ENCODE measurements around the gene STX8.

The STX8 gene

DNA sequence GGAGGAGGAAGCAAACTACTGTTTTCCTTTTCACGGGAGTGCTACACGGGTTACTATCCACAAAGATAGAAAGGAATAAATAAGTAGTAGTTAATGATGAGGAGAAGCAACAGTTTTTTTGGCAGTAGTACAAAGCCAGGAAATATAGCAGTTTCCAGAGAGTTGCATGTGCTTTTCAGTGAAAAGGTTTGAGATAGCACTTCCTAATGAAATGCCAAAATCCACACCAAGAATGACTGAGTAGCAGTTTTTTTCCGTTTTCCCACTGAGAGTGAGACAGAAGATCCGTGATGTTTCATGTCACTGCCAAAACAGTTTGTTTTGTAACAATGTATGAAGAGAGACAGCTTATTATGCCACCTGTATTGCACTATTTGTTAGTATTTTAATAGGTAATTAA is 129.1 kb downstream of the STX8 start:
- Histone ChIP-seq H2BK12ac (ENCODE audit: low read length) (no peak overlapping the region), H3K27me3 (ENCODE audit: control insufficient read depth in 3 of 3, insufficient read depth in 3 of 3, low read depth in 1 of 3, low read length in 3 of 3) (no peaks in the 10 kb centered on the region), H3K23ac (ENCODE audit: low read depth, low read length, poor library complexity) (no peak overlapping the region), H2AK5ac (ENCODE audit: low read depth, low read length) (no peak overlapping the region), H3K4me2 (ENCODE audit: insufficient read depth, low read length, poor library complexity, severe bottlenecking) (no peak overlapping the region), H2BK120ac (ENCODE audit: low read depth, low read length) (no peak overlapping the region), H3K79me1 (ENCODE audit: low read depth, low read length) (no peaks in the 10 kb centered on the region), H3K36me3 (replicated peaks in 1 of 2; ENCODE audit: control insufficient read depth in 2 of 2, insufficient read depth in 2 of 2, low read length in 2 of 2) (no peaks in the 10 kb centered on the region), H3K9ac (ENCODE audit: low read depth, low read length, poor library complexity) (no peak overlapping the region), H2BK5ac (ENCODE audit: low read length) (no peak overlapping the region), H3K18ac (ENCODE audit: low read length) (no peak overlapping the region), H2BK15ac (ENCODE audit: low read length) (no peak overlapping the region), H3K14ac (ENCODE audit: low read length) (no peak overlapping the region), H4K8ac (ENCODE audit: low read depth, low read length) (no peak overlapping the region), H4K91ac (ENCODE audit: low read depth, low read length, poor library complexity) (no peak overlapping the region), H3K4me3 (ENCODE audit: low read length in 2 of 2) (no peak overlapping the region), H3K4me1 (ENCODE audit: control insufficient read depth in 2 of 2, insufficient read depth in 1 of 2, low read depth in 1 of 2, low read length in 2 of 2) (peaks cover 0 to 3% of the 10 kb centered on the region in 2 donors), H3K9me3 (replicated peaks in 1 of 2; ENCODE audit: control insufficient read depth in 2 of 2, insufficient read depth in 1 of 2, low read depth in 1 of 2, low read length in 2 of 2) (no peaks in the 10 kb centered on the region), H2AFZ (ENCODE audit: low read length) (no peak overlapping the region), H3K4ac (ENCODE audit: low read length) (no peak overlapping the region), H3K27ac (replicated peaks; ENCODE audit: low read length) (no peak overlapping the region)
- DNase-seq (ENCODE audit: low spot score): no peak
- WGBS, 2 donors (ENCODE audit: extremely low coverage in 2 of 2, insufficient read length in 2 of 2, insufficient replicate concordance in 1 of 2): no CpG with 5 or more reads among the region's 4 CpGs

DNA sequence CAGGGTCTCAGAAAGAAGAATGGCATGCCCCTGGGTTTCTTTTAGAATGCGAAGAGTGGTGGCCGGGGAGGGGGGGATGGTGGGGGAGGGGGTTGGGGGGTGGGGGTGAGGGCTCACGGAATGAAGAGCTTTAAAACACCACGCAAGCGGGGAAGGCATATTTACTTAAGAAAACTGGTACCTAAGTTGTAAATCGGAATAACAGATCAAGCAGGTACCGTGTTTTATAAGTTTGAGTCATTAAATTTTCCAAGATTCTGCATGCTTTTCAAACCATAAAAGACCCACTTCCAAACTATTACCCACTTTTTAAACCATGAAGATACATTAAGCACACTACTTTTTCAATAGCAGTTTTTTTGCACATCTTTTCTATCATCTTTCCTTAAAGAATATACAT is 130.2 kb downstream of the STX8 start:
- Histone ChIP-seq H2BK5ac (ENCODE audit: low read length) (no peak overlapping the region), H3K14ac (ENCODE audit: low read length) (no peak overlapping the region), H3K4me2 (ENCODE audit: insufficient read depth, low read length, poor library complexity, severe bottlenecking) (no peak overlapping the region), H4K8ac (ENCODE audit: low read depth, low read length) (no peak overlapping the region), H2BK12ac (ENCODE audit: low read length) (no peak overlapping the region), H3K27me3 (ENCODE audit: control insufficient read depth in 3 of 3, insufficient read depth in 3 of 3, low read depth in 1 of 3, low read length in 3 of 3) (no peaks in the 10 kb centered on the region), H3K36me3 (replicated peaks in 1 of 2; ENCODE audit: control insufficient read depth in 2 of 2, insufficient read depth in 2 of 2, low read length in 2 of 2) (no peaks in the 10 kb centered on the region), H3K23ac (ENCODE audit: low read depth, low read length, poor library complexity) (no peak overlapping the region), H3K4me1 (ENCODE audit: control insufficient read depth in 2 of 2, insufficient read depth in 1 of 2, low read depth in 1 of 2, low read length in 2 of 2) (peaks cover 0 to 3% of the 10 kb centered on the region in 2 donors), H3K9ac (ENCODE audit: low read depth, low read length, poor library complexity) (no peak overlapping the region), H3K4me3 (ENCODE audit: low read length in 2 of 2) (no peak overlapping the region), H2BK120ac (ENCODE audit: low read depth, low read length) (no peak overlapping the region), H3K79me1 (ENCODE audit: low read depth, low read length) (no peaks in the 10 kb centered on the region), H3K9me3 (replicated peaks in 1 of 2; ENCODE audit: control insufficient read depth in 2 of 2, insufficient read depth in 1 of 2, low read depth in 1 of 2, low read length in 2 of 2) (no peaks in the 10 kb centered on the region), H4K91ac (ENCODE audit: low read depth, low read length, poor library complexity) (no peak overlapping the region), H2AFZ (ENCODE audit: low read length) (no peak overlapping the region), H2AK5ac (ENCODE audit: low read depth, low read length) (no peak overlapping the region), H2BK15ac (ENCODE audit: low read length) (no peak overlapping the region), H3K4ac (ENCODE audit: low read length) (no peak overlapping the region), H3K18ac (ENCODE audit: low read length) (no peak overlapping the region), H3K27ac (replicated peaks; ENCODE audit: low read length) (no peak overlapping the region)
- no CpG with 5 or more reads among the region's 7 CpGs for WGBS, 2 donors (ENCODE audit: extremely low coverage in 2 of 2, insufficient read length in 2 of 2, insufficient replicate concordance in 1 of 2)
- DNase-seq (ENCODE audit: low spot score): no peak

GRCh38 chr17:9444687-9445086 is 130.9 kb downstream of the STX8 start:
- no peak overlapping the region for H2BK5ac ChIP-seq (ENCODE audit: low read length)
- no peaks in the 10 kb centered on the region for H3K36me3 ChIP-seq (replicated peaks in 1 of 2; ENCODE audit: control insufficient read depth in 2 of 2, insufficient read depth in 2 of 2, low read length in 2 of 2)
- no peak overlapping the region for H2AK5ac ChIP-seq (ENCODE audit: low read depth, low read length)
- no peak overlapping the region for H3K27ac ChIP-seq (replicated peaks; ENCODE audit: low read length)
- H3K4ac ChIP-seq (ENCODE audit: low read length): no peak overlapping the region
- H3K79me1 ChIP-seq (ENCODE audit: low read depth, low read length): no peaks in the 10 kb centered on the region
- no peak overlapping the region for H4K8ac ChIP-seq (ENCODE audit: low read depth, low read length)
- H3K4me2 ChIP-seq (ENCODE audit: insufficient read depth, low read length, poor library complexity, severe bottlenecking): no peak overlapping the region
- H2BK15ac ChIP-seq (ENCODE audit: low read length): no peak overlapping the region
- H3K4me3 ChIP-seq (ENCODE audit: low read length in 2 of 2): no peak overlapping the region
- no peaks in the 10 kb centered on the region for H3K9me3 ChIP-seq (replicated peaks in 1 of 2; ENCODE audit: control insufficient read depth in 2 of 2, insufficient read depth in 1 of 2, low read depth in 1 of 2, low read length in 2 of 2)
- no peak overlapping the region for H3K9ac ChIP-seq (ENCODE audit: low read depth, low read length, poor library complexity)
- H2BK120ac ChIP-seq (ENCODE audit: low read depth, low read length): no peak overlapping the region
- H3K14ac ChIP-seq (ENCODE audit: low read length): no peak overlapping the region
- peaks cover 0 to 3% of the 10 kb centered on the region in 2 donors for H3K4me1 ChIP-seq (ENCODE audit: control insufficient read depth in 2 of 2, insufficient read depth in 1 of 2, low read depth in 1 of 2, low read length in 2 of 2)
- no peaks in the 10 kb centered on the region for H3K27me3 ChIP-seq (ENCODE audit: control insufficient read depth in 3 of 3, insufficient read depth in 3 of 3, low read depth in 1 of 3, low read length in 3 of 3)
- no peak overlapping the region for H3K23ac ChIP-seq (ENCODE audit: low read depth, low read length, poor library complexity)
- no CpG with 5 or more reads among the region's 5 CpGs for WGBS, 2 donors (ENCODE audit: extremely low coverage in 2 of 2, insufficient read length in 2 of 2, insufficient replicate concordance in 1 of 2)
- no peak overlapping the region for H4K91ac ChIP-seq (ENCODE audit: low read depth, low read length, poor library complexity)
- no peak overlapping the region for H2BK12ac ChIP-seq (ENCODE audit: low read length)
- no peak overlapping the region for H3K18ac ChIP-seq (ENCODE audit: low read length)
- H2AFZ ChIP-seq (ENCODE audit: low read length): no peak overlapping the region
- DNase-seq (ENCODE audit: low spot score): no peak

- H3K4me3 ChIP-seq (ENCODE audit: low read length in 2 of 2): no peak overlapping the region
- H3K79me1 ChIP-seq (ENCODE audit: low read depth, low read length): no peaks in the 10 kb centered on the region
- no peak overlapping the region for H4K91ac ChIP-seq (ENCODE audit: low read depth, low read length, poor library complexity)
- H3K4ac ChIP-seq (ENCODE audit: low read length): no peak overlapping the region
- 100% methylated on average over 1 of the region's 5 CpGs for WGBS, 2 donors (ENCODE audit: extremely low coverage in 2 of 2, insufficient read length in 2 of 2, insufficient replicate concordance in 1 of 2)
- no peak overlapping the region for H2BK15ac ChIP-seq (ENCODE audit: low read length)
- no peak overlapping the region for H3K4me2 ChIP-seq (ENCODE audit: insufficient read depth, low read length, poor library complexity, severe bottlenecking)
- no peaks in the 10 kb centered on the region for H3K9me3 ChIP-seq (replicated peaks in 1 of 2; ENCODE audit: control insufficient read depth in 2 of 2, insufficient read depth in 1 of 2, low read depth in 1 of 2, low read length in 2 of 2)
- no peaks in the 10 kb centered on the region for H3K27me3 ChIP-seq (ENCODE audit: control insufficient read depth in 3 of 3, insufficient read depth in 3 of 3, low read depth in 1 of 3, low read length in 3 of 3)
- no peak overlapping the region for H3K14ac ChIP-seq (ENCODE audit: low read length)
- no peaks in the 10 kb centered on the region for H3K36me3 ChIP-seq (replicated peaks in 1 of 2; ENCODE audit: control insufficient read depth in 2 of 2, insufficient read depth in 2 of 2, low read length in 2 of 2)
- no peak overlapping the region for H2AFZ ChIP-seq (ENCODE audit: low read length)
- H3K23ac ChIP-seq (ENCODE audit: low read depth, low read length, poor library complexity): no peak overlapping the region
- no peak overlapping the region for H2AK5ac ChIP-seq (ENCODE audit: low read depth, low read length)
- no peak for DNase-seq (ENCODE audit: low spot score)
- no peak overlapping the region for H2BK5ac ChIP-seq (ENCODE audit: low read length)
- no peak overlapping the region for H3K27ac ChIP-seq (replicated peaks; ENCODE audit: low read length)
- H4K8ac ChIP-seq (ENCODE audit: low read depth, low read length): no peak overlapping the region
- peaks cover 0 to 3% of the 10 kb centered on the region in 2 donors for H3K4me1 ChIP-seq (ENCODE audit: control insufficient read depth in 2 of 2, insufficient read depth in 1 of 2, low read depth in 1 of 2, low read length in 2 of 2)
- H3K9ac ChIP-seq (ENCODE audit: low read depth, low read length, poor library complexity): no peak overlapping the region
- no peak overlapping the region for H2BK12ac ChIP-seq (ENCODE audit: low read length)
- no peak overlapping the region for H2BK120ac ChIP-seq (ENCODE audit: low read depth, low read length)
- H3K18ac ChIP-seq (ENCODE audit: low read length): no peak overlapping the region
Observed at GRCh38 chr17:9443811-9444210, 131.8 kb downstream of the STX8 start.
